ENCODE data around the gene SLC4A2.
"Not testable (repeated sequence)": the region's sequence is repeated elsewhere in the genome, so short reads cannot be mapped to it uniquely, and the experiment has no call there.

SLC4A2 gene, protein sequence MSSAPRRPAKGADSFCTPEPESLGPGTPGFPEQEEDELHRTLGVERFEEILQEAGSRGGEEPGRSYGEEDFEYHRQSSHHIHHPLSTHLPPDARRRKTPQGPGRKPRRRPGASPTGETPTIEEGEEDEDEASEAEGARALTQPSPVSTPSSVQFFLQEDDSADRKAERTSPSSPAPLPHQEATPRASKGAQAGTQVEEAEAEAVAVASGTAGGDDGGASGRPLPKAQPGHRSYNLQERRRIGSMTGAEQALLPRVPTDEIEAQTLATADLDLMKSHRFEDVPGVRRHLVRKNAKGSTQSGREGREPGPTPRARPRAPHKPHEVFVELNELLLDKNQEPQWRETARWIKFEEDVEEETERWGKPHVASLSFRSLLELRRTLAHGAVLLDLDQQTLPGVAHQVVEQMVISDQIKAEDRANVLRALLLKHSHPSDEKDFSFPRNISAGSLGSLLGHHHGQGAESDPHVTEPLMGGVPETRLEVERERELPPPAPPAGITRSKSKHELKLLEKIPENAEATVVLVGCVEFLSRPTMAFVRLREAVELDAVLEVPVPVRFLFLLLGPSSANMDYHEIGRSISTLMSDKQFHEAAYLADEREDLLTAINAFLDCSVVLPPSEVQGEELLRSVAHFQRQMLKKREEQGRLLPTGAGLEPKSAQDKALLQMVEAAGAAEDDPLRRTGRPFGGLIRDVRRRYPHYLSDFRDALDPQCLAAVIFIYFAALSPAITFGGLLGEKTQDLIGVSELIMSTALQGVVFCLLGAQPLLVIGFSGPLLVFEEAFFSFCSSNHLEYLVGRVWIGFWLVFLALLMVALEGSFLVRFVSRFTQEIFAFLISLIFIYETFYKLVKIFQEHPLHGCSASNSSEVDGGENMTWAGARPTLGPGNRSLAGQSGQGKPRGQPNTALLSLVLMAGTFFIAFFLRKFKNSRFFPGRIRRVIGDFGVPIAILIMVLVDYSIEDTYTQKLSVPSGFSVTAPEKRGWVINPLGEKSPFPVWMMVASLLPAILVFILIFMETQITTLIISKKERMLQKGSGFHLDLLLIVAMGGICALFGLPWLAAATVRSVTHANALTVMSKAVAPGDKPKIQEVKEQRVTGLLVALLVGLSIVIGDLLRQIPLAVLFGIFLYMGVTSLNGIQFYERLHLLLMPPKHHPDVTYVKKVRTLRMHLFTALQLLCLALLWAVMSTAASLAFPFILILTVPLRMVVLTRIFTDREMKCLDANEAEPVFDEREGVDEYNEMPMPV

DNA sequence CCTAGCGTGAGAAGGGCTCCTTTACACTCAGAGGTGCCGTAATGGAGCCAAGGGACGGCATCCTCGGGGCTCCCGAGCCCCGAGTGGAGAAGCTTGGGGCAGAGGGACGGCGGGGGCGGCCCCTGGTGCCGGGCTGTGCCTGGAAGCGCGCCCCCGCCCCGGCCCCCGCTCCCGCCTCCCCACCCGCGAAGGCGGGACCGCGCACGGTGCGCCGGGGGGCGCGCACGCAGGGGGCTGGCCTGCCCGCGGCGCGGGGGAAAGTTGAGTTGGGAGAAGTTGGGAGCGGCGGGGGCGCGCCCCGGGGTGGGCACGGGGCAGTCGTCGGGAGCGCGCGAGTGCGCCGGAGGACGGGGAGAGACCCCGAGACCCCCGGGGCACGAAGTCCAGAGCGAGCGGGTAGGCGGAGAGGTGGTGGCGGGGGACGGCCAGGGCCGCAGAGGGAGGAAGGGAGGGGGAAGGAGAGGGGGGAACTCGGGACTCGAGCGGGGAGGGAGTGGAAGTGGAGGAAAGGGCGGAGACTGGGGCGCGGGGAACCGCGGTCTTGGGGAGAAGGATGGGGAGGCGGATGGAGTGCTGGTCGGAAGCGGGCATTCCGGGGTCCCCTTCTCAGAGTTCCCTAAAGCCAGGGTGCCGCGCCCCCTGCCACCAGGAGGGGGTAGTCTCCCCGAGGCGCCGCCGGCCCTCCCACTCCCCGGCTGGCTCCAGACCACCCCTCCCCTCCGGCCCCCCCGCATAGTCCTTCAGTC is at the start of gene SLC4A2:
SLC4A2 (plus strand) TSS at position 223 of the 746 bp plus-strand sequence. CDS start 2,399 bp downstream, outside the sequence.
- H3K4me3 ChIP-seq (ENCODE audit: low read depth, low read length), result peak within 1 kb of the TSS; percentile 86
- TF ChIP-seq, protein P1, sequence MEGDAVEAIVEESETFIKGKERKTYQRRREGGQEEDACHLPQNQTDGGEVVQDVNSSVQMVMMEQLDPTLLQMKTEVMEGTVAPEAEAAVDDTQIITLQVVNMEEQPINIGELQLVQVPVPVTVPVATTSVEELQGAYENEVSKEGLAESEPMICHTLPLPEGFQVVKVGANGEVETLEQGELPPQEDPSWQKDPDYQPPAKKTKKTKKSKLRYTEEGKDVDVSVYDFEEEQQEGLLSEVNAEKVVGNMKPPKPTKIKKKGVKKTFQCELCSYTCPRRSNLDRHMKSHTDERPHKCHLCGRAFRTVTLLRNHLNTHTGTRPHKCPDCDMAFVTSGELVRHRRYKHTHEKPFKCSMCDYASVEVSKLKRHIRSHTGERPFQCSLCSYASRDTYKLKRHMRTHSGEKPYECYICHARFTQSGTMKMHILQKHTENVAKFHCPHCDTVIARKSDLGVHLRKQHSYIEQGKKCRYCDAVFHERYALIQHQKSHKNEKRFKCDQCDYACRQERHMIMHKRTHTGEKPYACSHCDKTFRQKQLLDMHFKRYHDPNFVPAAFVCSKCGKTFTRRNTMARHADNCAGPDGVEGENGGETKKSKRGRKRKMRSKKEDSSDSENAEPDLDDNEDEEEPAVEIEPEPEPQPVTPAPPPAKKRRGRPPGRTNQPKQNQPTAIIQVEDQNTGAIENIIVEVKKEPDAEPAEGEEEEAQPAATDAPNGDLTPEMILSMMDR (IDR thresholded peaks at IDR 0.05; ENCODE audit: low read depth, low read length), result peak; percentile 45; the same call in 1 of the 2 replicates

DNA sequence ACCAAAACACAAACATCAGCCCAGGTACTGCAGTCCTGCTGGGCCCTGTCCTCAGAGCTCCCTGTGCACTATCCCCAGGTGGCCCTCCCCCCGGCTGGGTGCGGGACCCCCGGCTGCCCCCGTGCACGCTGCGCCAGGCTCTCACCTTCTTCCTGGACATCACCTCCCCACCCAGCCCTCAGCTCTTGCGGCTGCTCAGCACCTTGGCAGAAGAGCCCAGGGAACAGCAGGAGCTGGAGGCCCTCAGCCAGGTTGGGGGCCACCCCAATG is 49.4 kb upstream of the SLC4A2 start:
- no peak overlapping the region for H3K4me3 ChIP-seq (ENCODE audit: low read depth, low read length)
- TF ChIP-seq, protein P1 (IDR thresholded peaks at IDR 0.05; ENCODE audit: low read depth, low read length), result no peak

DNA sequence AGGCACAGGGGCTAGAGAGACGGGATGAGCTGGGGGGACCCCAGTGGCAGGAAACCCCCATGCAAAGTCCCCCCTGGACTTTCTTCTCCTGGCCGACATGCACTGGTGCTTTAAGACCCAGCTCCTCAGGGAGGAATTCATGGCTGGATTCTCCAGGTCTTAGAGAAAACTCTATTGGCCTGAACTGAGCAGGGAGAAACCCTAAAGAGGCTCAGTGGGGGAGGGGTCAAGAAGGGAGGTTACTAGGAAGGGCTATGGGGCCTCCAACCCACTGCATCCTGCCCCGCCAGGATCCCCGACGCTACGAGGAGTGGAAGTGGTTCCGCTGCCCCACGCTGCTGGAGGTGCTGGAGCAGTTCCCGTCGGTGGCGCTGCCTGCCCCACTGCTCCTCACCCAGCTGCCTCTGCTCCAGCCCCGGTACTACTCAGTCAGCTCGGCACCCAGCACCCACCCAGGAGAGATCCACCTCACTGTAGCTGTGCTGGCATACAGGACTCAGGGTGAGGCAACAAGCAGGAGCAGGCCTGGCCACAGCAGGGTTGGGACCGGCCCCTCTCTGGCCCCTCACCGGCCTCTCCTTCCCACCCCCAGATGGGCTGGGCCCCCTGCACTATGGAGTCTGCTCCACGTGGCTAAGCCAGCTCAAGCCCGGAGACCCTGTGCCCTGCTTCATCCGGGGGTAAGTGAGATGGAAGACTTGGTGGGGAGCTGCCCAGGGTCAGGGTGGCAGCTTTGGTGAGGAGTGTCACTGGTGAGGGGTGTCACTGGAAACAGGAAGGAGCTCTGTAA is 48.9 kb upstream of the SLC4A2 start:
- no peak overlapping the region for H3K4me3 ChIP-seq (ENCODE audit: low read depth, low read length)
- TF ChIP-seq, protein P1 (IDR thresholded peaks at IDR 0.05; ENCODE audit: low read depth, low read length), result no peak

DNA sequence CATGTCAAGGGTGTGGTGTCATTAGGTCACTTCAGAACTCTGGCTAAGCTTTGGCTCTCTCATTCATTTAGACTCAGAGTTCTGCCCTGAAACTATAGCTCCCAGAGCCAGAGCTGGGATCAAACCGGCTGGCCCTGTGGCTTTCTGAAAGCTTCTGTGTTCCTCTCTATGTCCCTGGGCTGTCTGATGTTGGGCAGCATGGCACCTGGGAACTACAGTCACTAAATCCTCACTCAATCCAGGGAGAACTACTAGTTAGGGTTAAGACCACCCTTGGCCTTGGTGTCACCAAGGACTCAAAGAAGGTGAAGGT is 48.3 kb upstream of the SLC4A2 start:
- TF ChIP-seq, protein P1 (IDR thresholded peaks at IDR 0.05; ENCODE audit: low read depth, low read length), result no peak
- no peak overlapping the region for H3K4me3 ChIP-seq (ENCODE audit: low read depth, low read length)

DNA sequence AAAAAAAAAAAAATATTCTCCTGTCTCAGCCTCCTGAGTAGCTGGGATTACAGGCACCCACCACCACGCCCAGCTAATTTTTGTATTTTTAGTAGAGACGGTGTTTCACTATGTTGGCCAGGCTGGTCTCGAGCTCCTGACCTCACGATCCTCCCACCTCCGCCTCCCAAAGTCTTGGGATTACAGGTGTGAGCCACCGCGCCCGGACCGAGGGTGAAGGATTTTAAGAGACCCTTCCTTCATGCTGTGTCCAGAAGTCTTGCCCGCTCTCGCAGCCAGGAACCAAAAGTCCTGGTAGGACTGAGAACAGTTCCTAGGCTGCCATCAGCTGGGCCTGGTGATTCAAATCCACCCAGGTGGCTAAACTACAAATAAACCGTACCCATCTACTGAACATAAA is 47.8 kb upstream of the SLC4A2 start:
- not testable (repeated sequence) for H3K4me3 ChIP-seq (ENCODE audit: low read depth, low read length)

DNA sequence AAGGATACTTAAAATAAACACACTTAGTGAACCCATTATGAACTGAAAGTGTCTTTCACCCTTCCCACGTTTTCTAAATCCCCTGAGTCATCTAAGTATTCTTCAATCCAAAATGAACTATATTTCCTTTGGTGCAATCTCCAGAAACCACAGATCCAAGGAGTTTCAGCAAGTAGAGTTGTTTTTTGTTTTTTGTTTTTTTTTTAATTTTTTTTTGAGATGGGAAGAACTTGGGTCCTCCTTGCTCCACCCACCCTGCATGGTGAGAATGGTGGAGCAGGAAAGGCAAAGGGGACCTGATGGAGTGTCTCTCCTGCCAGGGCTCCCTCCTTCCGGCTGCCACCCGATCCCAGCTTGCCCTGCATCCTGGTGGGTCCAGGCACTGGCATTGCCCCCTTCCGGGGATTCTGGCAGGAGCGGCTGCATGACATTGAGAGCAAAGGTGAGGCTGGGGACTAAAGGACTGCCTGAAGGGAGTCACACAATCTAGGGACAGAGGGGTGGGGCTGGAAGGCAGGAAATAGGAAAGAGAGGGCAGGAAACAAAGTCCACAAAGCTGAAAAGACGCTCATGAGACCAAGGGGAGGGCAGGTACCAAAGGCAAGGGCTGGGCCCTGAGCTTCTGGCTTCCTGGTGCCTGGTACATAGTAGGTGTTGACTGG is 47.2 kb upstream of the SLC4A2 start:
- TF ChIP-seq, protein P1 (IDR thresholded peaks at IDR 0.05; ENCODE audit: low read depth, low read length), result no peak
- no peak overlapping the region for H3K4me3 ChIP-seq (ENCODE audit: low read depth, low read length)
